NCI-H146 treated with DMSO at 0.1 percent for 48 hours (cell line): ENCODE results near the gene NHEJ1.

Experiments
- DNase-seq: peaks from one replicate; lab custom pipeline; 2025; ENCODE audit not compliant: unreplicated experiment; lab: John Stamatoyannopoulos, UW

NHEJ1 gene

GRCh38 chr2:219094171-219094570 is 66.4 kb downstream of the NHEJ1 start:
- DNase-seq = no peak

GRCh38 chr2:219090436-219091299 is 69.9 kb downstream of the NHEJ1 start:
- DNase-seq = no peak

GRCh38 chr2:219089330-219089729 is 71.3 kb downstream of the NHEJ1 start:
- DNase-seq = no peak

GRCh38 chr2:219087848-219088247 is 72.8 kb downstream of the NHEJ1 start:
- DNase-seq = no peak

- DNase-seq = no peak
These were observed 73.3 kb downstream of the NHEJ1 start for GRCh38 chr2:219087361-219087760.

GRCh38 chr2:219086196-219086595 is 74.4 kb downstream of the NHEJ1 start:
- no peak for DNase-seq

GRCh38 chr2:219084791-219085190 is 75.8 kb downstream of the NHEJ1 start:
- DNase-seq = no peak

GRCh38 chr2:219082332-219082958 is 78.2 kb downstream of the NHEJ1 start:
- DNase-seq = no peak

GRCh38 chr2:219081701-219082331 is 78.8 kb downstream of the NHEJ1 start:
- no peak for DNase-seq

GRCh38 chr2:219081096-219081495 is 79.5 kb downstream of the NHEJ1 start:
- DNase-seq = no peak

GRCh38 chr2:219079417-219079816 is 81.2 kb downstream of the NHEJ1 start:
- no peak for DNase-seq

- DNase-seq = no peak
These were observed 81.7 kb downstream of the NHEJ1 start for GRCh38 chr2:219078951-219079350.

GRCh38 chr2:219078126-219078525 is 82.5 kb downstream of the NHEJ1 start:
- no peak for DNase-seq

- no peak for DNase-seq
These were observed 84.4 kb downstream of the NHEJ1 start for GRCh38 chr2:219076253-219076652.

GRCh38 chr2:219073413-219074129 is 87.0 kb downstream of the NHEJ1 start:
- DNase-seq = peak; percentile 3

GRCh38 chr2:219072741-219073250 is 87.8 kb downstream of the NHEJ1 start:
- DNase-seq = no peak

GRCh38 chr2:219071131-219071816 is 89.3 kb downstream of the NHEJ1 start:
- no peak for DNase-seq

GRCh38 chr2:219065484-219065883 is 95.1 kb downstream of the NHEJ1 start:
- no peak for DNase-seq

- no peak for DNase-seq
These were observed 98.5 kb downstream of the NHEJ1 start for GRCh38 chr2:219062081-219062480.
